ENCODE results near the gene MINDY2.

- TF ChIP-seq CTCF (IDR thresholded peaks at IDR 0.05 in 8 of 11, conservative IDR thresholded peaks at IDR 0.05 in 3 of 11) (no peak), POLR2A (IDR thresholded peaks at IDR 0.05) (no peak), POLR2AphosphoS5 (IDR thresholded peaks at IDR 0.05) (no peak)
These were observed 138.5 kb downstream of the MINDY2 start for GRCh38 chr15:58909616-58910015.
